Fibroblast of skin of left biceps (primary cell): Measurements from ENCODE around the gene DNAJB8.
A peak's percentile ranks its signal among the peaks of the same experiment; 100 is the strongest.

Experiments used
- DNase-seq, 2 experiments: peaks; one replicate each; pipeline ENCODE4 v3.0.0-alpha.2; 2013; ENCODE audit warnings: low read depth in 2 of 2

The DNAJB8 gene

GRCh38 chr3:128482666-128483656, 16.3 kb upstream of the DNAJB8 start:
- DNase-seq: peak; percentile 36 to 55

GRCh38 chr3:128482175-128482574, 15.5 kb upstream of the DNAJB8 start:
- no peak for DNase-seq

GRCh38 chr3:128481438-128481942, 14.8 kb upstream of the DNAJB8 start:
- no peak for DNase-seq

- no peak for DNase-seq
Measured at GRCh38 chr3:128480717-128481437, 14.2 kb upstream of the DNAJB8 start.

- DNase-seq: no peak
Measured at GRCh38 chr3:128480278-128480677, 13.6 kb upstream of the DNAJB8 start.

GRCh38 chr3:128479558-128480086, 12.9 kb upstream of the DNAJB8 start:
- DNase-seq: no peak

GRCh38 chr3:128478576-128479506, 12.2 kb upstream of the DNAJB8 start:
- DNase-seq: no peak

- no peak for DNase-seq
Measured at GRCh38 chr3:128476659-128477058, 10.0 kb upstream of the DNAJB8 start.

GRCh38 chr3:128475355-128475754, 8.7 kb upstream of the DNAJB8 start:
- DNase-seq: no peak

GRCh38 chr3:128473737-128474136, 7.0 kb upstream of the DNAJB8 start:
- no peak for DNase-seq

- no peak for DNase-seq
Measured at GRCh38 chr3:128473180-128473519, 6.5 kb upstream of the DNAJB8 start.

GRCh38 chr3:128472449-128473179, 5.9 kb upstream of the DNAJB8 start:
- no peak for DNase-seq

GRCh38 chr3:128471720-128472119, 5.0 kb upstream of the DNAJB8 start:
- DNase-seq: no peak

GRCh38 chr3:128471110-128471509, 4.4 kb upstream of the DNAJB8 start:
- no peak for DNase-seq

- no peak for DNase-seq
Measured at GRCh38 chr3:128470134-128470899, 3.6 kb upstream of the DNAJB8 start.

GRCh38 chr3:128469556-128469955, 2.9 kb upstream of the DNAJB8 start:
- no peak for DNase-seq

GRCh38 chr3:128468791-128469527, 2.3 kb upstream of the DNAJB8 start:
- DNase-seq: no peak

GRCh38 chr3:128468285-128468790, 1.6 kb upstream of the DNAJB8 start:
- no peak for DNase-seq

- no peak for DNase-seq
Measured at GRCh38 chr3:128464702-128465101, 2.0 kb downstream of the DNAJB8 start.
